ENCODE results near the gene PLCB1.

The PLCB1 gene

GRCh38 chr20:8930726-8931125 lies 798.7 kb downstream of the PLCB1 start:
- H3K4me1 ChIP-seq (ENCODE audit: control insufficient read depth, insufficient read depth, low read length) = peaks cover 13% of the 10 kb centered on the region
- 85 to 88% methylated on average over 2 of the region's 2 CpGs for WGBS, 2 experiments
- H3K36me3 ChIP-seq (ENCODE audit: control insufficient read depth, insufficient read depth, low read length) = no peaks in the 10 kb centered on the region

GRCh38 chr20:8932192-8933165 lies 800.4 kb downstream of the PLCB1 start:
- Histone ChIP-seq H3K27ac (ENCODE audit: insufficient read depth, low read depth, low read length, poor library complexity, severe bottlenecking) (no peak overlapping the region), H3K27me3 (ENCODE audit: control insufficient read depth, insufficient read depth, low read length, poor library complexity, severe bottlenecking) (no peaks in the 10 kb centered on the region), H3K4me1 (ENCODE audit: control insufficient read depth, insufficient read depth, low read length) (peaks cover 13% of the 10 kb centered on the region), H3K9me3 (ENCODE audit: control insufficient read depth, low read length) (no peaks in the 10 kb centered on the region), H3K36me3 (ENCODE audit: control insufficient read depth, insufficient read depth, low read length) (no peaks in the 10 kb centered on the region), H3K4me3 (ENCODE audit: insufficient read depth, low read depth, low read length) (no peak overlapping the region)
- WGBS, 2 experiments = 81 to 99% methylated on average over 2 to 3 of the region's 3 CpGs

More at GRCh38 chr20:8930726-8931125, 798.7 kb downstream of the PLCB1 start:
- H3K27me3 ChIP-seq (ENCODE audit: control insufficient read depth, insufficient read depth, low read length, poor library complexity, severe bottlenecking) = no peaks in the 10 kb centered on the region
- H3K9me3 ChIP-seq (ENCODE audit: control insufficient read depth, low read length) = no peaks in the 10 kb centered on the region
- H3K27ac ChIP-seq (ENCODE audit: insufficient read depth, low read depth, low read length, poor library complexity, severe bottlenecking) = no peak overlapping the region
- no peak overlapping the region for H3K4me3 ChIP-seq (ENCODE audit: insufficient read depth, low read depth, low read length)

GRCh38 chr20:8933381-8933807 lies 801.3 kb downstream of the PLCB1 start:
- Histone ChIP-seq H3K4me1 (ENCODE audit: control insufficient read depth, insufficient read depth, low read length) (peaks cover 13% of the 10 kb centered on the region), H3K4me3 (ENCODE audit: insufficient read depth, low read depth, low read length) (no peak overlapping the region), H3K27me3 (ENCODE audit: control insufficient read depth, insufficient read depth, low read length, poor library complexity, severe bottlenecking) (no peaks in the 10 kb centered on the region), H3K27ac (ENCODE audit: insufficient read depth, low read depth, low read length, poor library complexity, severe bottlenecking) (peak overlapping the region; percentile 62), H3K36me3 (ENCODE audit: control insufficient read depth, insufficient read depth, low read length) (no peaks in the 10 kb centered on the region), H3K9me3 (ENCODE audit: control insufficient read depth, low read length) (no peaks in the 10 kb centered on the region)
- WGBS, 2 experiments = 60 to 92% methylated on average over 1 of the region's 1 CpG

GRCh38 chr20:8934362-8934761 lies 802.3 kb downstream of the PLCB1 start:
- WGBS, 2 experiments = 93 to 96% methylated on average over 3 to 4 of the region's 4 CpGs
- H3K27ac ChIP-seq (ENCODE audit: insufficient read depth, low read depth, low read length, poor library complexity, severe bottlenecking) = no peak overlapping the region
- no peaks in the 10 kb centered on the region for H3K27me3 ChIP-seq (ENCODE audit: control insufficient read depth, insufficient read depth, low read length, poor library complexity, severe bottlenecking)
- no peak overlapping the region for H3K4me3 ChIP-seq (ENCODE audit: insufficient read depth, low read depth, low read length)
- no peaks in the 10 kb centered on the region for H3K9me3 ChIP-seq (ENCODE audit: control insufficient read depth, low read length)
- no peaks in the 10 kb centered on the region for H3K36me3 ChIP-seq (ENCODE audit: control insufficient read depth, insufficient read depth, low read length)
- peaks cover 13% of the 10 kb centered on the region for H3K4me1 ChIP-seq (ENCODE audit: control insufficient read depth, insufficient read depth, low read length)
